SK-N-SH treated with all-trans-retinoic acid at 6 μM for 48 hours (cell line): ENCODE results near the gene SART3.

Source experiments
- ATAC-seq: fragments of 200-7000 bp; cut with Tn5 transposase; 3 replicates; pipeline ENCODE4 v1.9.1; 2020; ENCODE audit warnings: mild to moderate bottlenecking, moderate library complexity
- ARNTL ChIP-seq: fragments of 450-650 bp; formaldehyde crosslinking; IDR thresholded peaks from 2 replicates; pipeline ENCODE4 v1.5.0; 2020; ENCODE audit warnings: low read depth, mild to moderate bottlenecking, moderate library complexity, borderline replicate concordance
- BACH2 ChIP-seq: fragments of 250-450 bp; sonication (Bioruptor Pico); IDR thresholded peaks from 2 replicates; pipeline ENCODE4 v1.9.0; 2021; ENCODE audit warnings: mild to moderate bottlenecking, borderline replicate concordance
- CSDC2 ChIP-seq: fragments of 250-450 bp; sonication (Bioruptor Pico); IDR thresholded peaks from 2 replicates; pipeline ENCODE4 v1.5.0; 2020; ENCODE audit warnings: mild to moderate bottlenecking, moderate library complexity
- ISL1 ChIP-seq: fragments of 250-450 bp; sonication (Bioruptor Pico); IDR thresholded peaks from 2 replicates; pipeline ENCODE4 v2.1.2; 2022; ENCODE audit warnings: mild to moderate bottlenecking, moderate library complexity
- OSR1 ChIP-seq: fragments of 250-450 bp; sonication (Bioruptor Pico); IDR thresholded peaks from 2 replicates; pipeline ENCODE4 v1.8.0; 2022; ENCODE audit warnings: moderate library complexity, mild to moderate bottlenecking, inconsistent platforms
- PPARA ChIP-seq: fragments of 250-450 bp; sonication (Bioruptor Pico); IDR thresholded peaks from 2 replicates; pipeline ENCODE4 v1.5.0; 2020; ENCODE audit warnings: mild to moderate bottlenecking, borderline replicate concordance
- RARB ChIP-seq: fragments of 250-450 bp; sonication (Bioruptor Pico); IDR thresholded peaks from 2 replicates; pipeline ENCODE4 v1.8.0; 2021; ENCODE audit warnings: mild to moderate bottlenecking, moderate library complexity
- TOX ChIP-seq: fragments of 250-450 bp; sonication (Bioruptor Pico); IDR thresholded peaks from 2 replicates; pipeline ENCODE4 v1.8.0; 2021; ENCODE audit warnings: mild to moderate bottlenecking, moderate library complexity, borderline replicate concordance
- ZC3H10 ChIP-seq: fragments of 250-450 bp; sonication (Bioruptor Pico); IDR thresholded peaks from 2 replicates; pipeline ENCODE4 v1.5.1; 2021; ENCODE audit warnings: mild to moderate bottlenecking, moderate library complexity
- ZFP3 ChIP-seq: fragments of 250-450 bp; sonication (Bioruptor Pico); IDR thresholded peaks from 2 replicates; pipeline ENCODE4 v1.5.0; 2020; ENCODE audit warnings: mild to moderate bottlenecking, moderate library complexity
- ZFP30 ChIP-seq: fragments of 450-650 bp; formaldehyde crosslinking; IDR thresholded peaks from 2 replicates; pipeline ENCODE4 v1.5.0; 2022; ENCODE audit warnings: mild to moderate bottlenecking, moderate library complexity
- ZNF565 ChIP-seq: fragments of 450-650 bp; formaldehyde crosslinking; conservative IDR thresholded peaks from 2 replicates; pipeline ENCODE4 v1.5.0; 2020; ENCODE audit warnings: low read depth, mild to moderate bottlenecking, moderate library complexity
- ZNF70 ChIP-seq: fragments of 450-650 bp; formaldehyde crosslinking; IDR thresholded peaks from 2 replicates; pipeline ENCODE4 v1.5.0; 2020; ENCODE audit warnings: mild to moderate bottlenecking, moderate library complexity
- ZNF8 ChIP-seq: fragments of 450-650 bp; formaldehyde crosslinking; IDR thresholded peaks from 2 replicates; pipeline ENCODE4 v1.5.0; 2020; ENCODE audit warnings: mild to moderate bottlenecking, moderate library complexity
- TF ChIP-seq, protein P1 (sequence below): fragments of 250-450 bp; sonication (Bioruptor Pico); IDR thresholded peaks from 2 replicates; pipeline ENCODE4 v1.5.1; 2021; ENCODE audit warnings: mild to moderate bottlenecking, moderate library complexity
- TF ChIP-seq, protein P2 (sequence below): fragments of 250-450 bp; sonication (Bioruptor Pico); IDR thresholded peaks from 2 replicates; pipeline ENCODE4 v1.5.0; 2020; ENCODE audit warnings: mild to moderate bottlenecking, moderate library complexity
- TF ChIP-seq, protein P3 (sequence below): fragments of 250-450 bp; sonication (Bioruptor Pico); IDR thresholded peaks from 2 replicates; pipeline ENCODE4 v1.8.0; 2021; ENCODE audit warnings: low read depth, mild to moderate bottlenecking, moderate library complexity, borderline replicate concordance
- TF ChIP-seq, protein P4 (sequence below): fragments of 250-450 bp; sonication (Bioruptor Pico); IDR thresholded peaks from 2 replicates; pipeline ENCODE4 v1.8.0; 2020; ENCODE audit warnings: mild to moderate bottlenecking, moderate library complexity, borderline replicate concordance

SART3 gene

DNA sequence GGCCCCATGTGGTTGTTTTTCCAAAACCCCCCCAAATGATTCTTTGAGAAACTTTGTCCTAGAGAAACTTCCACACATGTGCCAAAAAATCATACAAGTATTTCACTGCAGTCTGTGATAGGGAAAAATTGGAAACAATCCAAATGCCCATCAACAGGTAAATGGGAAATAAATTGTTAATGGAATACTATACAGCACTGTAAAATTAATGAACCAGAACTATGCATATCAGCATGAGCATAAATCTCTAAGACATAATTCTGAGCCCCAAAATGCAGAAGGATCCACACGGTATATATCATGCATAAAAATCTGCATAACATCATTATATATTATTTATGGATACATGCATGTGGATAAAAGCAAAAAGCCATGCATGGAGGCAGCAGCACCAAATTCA is 51.2 kb downstream of the SART3 start (continued):
- TF ChIP-seq, protein P1, sequence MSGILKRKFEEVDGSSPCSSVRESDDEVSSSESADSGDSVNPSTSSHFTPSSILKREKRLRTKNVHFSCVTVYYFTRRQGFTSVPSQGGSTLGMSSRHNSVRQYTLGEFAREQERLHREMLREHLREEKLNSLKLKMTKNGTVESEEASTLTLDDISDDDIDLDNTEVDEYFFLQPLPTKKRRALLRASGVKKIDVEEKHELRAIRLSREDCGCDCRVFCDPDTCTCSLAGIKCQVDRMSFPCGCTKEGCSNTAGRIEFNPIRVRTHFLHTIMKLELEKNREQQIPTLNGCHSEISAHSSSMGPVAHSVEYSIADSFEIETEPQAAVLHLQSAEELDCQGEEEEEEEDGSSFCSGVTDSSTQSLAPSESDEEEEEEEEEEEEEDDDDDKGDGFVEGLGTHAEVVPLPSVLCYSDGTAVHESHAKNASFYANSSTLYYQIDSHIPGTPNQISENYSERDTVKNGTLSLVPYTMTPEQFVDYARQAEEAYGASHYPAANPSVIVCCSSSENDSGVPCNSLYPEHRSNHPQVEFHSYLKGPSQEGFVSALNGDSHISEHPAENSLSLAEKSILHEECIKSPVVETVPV (CRISPR knock-in tag) = no peak

DNA sequence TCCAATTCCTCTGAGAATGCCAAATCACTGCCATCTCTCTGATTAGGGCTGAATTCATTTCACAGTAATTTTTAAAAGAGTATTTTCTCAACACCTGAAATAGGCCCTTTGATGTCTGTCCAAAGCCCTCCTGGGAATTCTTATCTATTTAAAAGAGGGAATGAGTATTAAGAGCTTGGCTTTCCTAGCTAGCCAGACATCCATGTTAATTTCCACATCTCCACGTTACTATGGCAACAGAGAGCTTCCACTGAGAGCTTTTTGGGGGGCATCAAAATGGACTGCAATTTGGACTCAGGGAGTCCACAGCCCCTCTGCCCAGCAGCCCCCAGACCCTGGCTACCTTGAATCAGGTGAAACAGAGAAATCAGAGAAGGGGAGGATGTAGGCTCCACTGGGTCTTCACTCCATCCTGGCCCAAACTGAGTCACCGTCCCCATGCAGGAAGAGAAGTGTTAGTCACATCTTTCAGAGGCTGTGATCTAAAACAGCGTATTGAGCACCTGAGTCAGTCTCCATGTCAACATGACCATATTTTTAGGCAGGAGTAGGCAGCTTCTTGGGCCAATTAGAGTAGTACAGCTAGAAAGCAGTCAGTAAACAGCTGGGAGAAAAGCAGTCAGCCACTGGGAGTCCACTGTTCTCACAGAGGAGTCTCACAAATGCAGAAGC is 52.9 kb downstream of the SART3 start:
- ATAC-seq = no peak
- TF ChIP-seq ARNTL (CRISPR knock-in tag) (no peak), ZNF70 (CRISPR knock-in tag) (no peak), ZNF565 (no peak), TOX (CRISPR knock-in tag) (no peak), ZNF8 (no peak), ZFP3 (CRISPR knock-in tag) (no peak), ISL1 (no peak), RARB (CRISPR knock-in tag) (no peak)
- TF ChIP-seq, protein P2, sequence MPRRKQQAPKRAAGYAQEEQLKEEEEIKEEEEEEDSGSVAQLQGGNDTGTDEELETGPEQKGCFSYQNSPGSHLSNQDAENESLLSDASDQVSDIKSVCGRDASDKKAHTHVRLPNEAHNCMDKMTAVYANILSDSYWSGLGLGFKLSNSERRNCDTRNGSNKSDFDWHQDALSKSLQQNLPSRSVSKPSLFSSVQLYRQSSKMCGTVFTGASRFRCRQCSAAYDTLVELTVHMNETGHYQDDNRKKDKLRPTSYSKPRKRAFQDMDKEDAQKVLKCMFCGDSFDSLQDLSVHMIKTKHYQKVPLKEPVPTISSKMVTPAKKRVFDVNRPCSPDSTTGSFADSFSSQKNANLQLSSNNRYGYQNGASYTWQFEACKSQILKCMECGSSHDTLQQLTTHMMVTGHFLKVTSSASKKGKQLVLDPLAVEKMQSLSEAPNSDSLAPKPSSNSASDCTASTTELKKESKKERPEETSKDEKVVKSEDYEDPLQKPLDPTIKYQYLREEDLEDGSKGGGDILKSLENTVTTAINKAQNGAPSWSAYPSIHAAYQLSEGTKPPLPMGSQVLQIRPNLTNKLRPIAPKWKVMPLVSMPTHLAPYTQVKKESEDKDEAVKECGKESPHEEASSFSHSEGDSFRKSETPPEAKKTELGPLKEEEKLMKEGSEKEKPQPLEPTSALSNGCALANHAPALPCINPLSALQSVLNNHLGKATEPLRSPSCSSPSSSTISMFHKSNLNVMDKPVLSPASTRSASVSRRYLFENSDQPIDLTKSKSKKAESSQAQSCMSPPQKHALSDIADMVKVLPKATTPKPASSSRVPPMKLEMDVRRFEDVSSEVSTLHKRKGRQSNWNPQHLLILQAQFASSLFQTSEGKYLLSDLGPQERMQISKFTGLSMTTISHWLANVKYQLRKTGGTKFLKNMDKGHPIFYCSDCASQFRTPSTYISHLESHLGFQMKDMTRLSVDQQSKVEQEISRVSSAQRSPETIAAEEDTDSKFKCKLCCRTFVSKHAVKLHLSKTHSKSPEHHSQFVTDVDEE (CRISPR knock-in tag) = no peak
- TF ChIP-seq, protein P3, sequence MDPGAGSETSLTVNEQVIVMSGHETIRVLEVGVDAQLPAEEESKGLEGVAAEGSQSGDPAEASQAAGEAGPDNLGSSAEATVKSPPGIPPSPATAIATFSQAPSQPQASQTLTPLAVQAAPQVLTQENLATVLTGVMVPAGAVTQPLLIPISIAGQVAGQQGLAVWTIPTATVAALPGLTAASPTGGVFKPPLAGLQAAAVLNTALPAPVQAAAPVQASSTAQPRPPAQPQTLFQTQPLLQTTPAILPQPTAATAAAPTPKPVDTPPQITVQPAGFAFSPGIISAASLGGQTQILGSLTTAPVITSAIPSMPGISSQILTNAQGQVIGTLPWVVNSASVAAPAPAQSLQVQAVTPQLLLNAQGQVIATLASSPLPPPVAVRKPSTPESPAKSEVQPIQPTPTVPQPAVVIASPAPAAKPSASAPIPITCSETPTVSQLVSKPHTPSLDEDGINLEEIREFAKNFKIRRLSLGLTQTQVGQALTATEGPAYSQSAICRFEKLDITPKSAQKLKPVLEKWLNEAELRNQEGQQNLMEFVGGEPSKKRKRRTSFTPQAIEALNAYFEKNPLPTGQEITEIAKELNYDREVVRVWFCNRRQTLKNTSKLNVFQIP (CRISPR knock-in tag) = no peak

DNA sequence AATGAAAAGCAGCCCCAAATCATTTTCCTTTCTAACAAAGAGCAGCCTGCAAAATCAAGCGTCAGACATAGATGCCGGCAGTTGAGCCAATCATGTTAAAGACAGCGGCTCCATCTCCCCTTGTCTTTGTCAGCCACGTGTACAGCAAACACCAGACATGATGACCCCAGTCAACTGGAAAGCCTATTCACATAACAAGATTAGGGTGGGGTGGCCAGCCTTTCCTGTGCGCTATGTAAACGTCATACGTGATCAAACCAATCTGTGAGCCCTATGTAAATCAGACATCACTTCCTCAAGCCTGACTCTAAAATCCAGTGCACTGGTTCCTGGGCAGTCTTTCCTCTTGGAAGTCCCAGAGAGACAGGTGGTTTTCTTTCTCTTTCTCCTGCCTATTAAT is 55.8 kb downstream of the SART3 start:
- ATAC-seq = no peak
- no peak for TF ChIP-seq ARNTL (CRISPR knock-in tag)
- TF ChIP-seq, protein P4, sequence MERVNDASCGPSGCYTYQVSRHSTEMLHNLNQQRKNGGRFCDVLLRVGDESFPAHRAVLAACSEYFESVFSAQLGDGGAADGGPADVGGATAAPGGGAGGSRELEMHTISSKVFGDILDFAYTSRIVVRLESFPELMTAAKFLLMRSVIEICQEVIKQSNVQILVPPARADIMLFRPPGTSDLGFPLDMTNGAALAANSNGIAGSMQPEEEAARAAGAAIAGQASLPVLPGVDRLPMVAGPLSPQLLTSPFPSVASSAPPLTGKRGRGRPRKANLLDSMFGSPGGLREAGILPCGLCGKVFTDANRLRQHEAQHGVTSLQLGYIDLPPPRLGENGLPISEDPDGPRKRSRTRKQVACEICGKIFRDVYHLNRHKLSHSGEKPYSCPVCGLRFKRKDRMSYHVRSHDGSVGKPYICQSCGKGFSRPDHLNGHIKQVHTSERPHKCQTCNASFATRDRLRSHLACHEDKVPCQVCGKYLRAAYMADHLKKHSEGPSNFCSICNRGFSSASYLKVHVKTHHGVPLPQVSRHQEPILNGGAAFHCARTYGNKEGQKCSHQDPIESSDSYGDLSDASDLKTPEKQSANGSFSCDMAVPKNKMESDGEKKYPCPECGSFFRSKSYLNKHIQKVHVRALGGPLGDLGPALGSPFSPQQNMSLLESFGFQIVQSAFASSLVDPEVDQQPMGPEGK (CRISPR knock-in tag) = no peak

DNA sequence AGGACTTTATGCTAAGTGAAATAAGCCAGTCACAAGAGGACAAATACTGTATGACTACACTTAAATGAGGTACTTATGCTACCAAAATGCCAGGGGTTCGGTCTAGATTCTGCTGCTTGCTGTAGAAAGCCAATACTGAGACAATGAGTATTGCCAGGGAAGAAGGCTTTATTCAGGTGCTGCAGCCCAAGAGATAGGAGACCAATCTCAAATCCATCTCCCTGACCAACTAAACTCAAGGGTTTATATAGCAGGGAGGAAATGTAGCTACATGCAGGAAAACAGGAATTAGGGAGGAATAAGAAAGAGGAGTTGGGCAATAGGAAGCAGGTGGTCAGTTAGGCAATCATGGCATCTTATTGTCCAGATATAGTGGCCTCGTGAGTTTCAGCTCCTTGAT is 58.1 kb downstream of the SART3 start:
- TF ChIP-seq ZFP30 (CRISPR knock-in tag) (no peak), OSR1 (CRISPR knock-in tag) (no peak), ZNF565 (no peak), ZC3H10 (CRISPR knock-in tag) (no peak), PPARA (no peak), BACH2 (CRISPR knock-in tag) (no peak), RARB (CRISPR knock-in tag) (no peak), CSDC2 (CRISPR knock-in tag) (no peak)
- TF ChIP-seq, protein P1 (CRISPR knock-in tag) = no peak
- TF ChIP-seq, protein P3 (CRISPR knock-in tag) = no peak
- TF ChIP-seq, protein P2 (CRISPR knock-in tag) = no peak
- no peak for ATAC-seq
